Suprapubic skin (tissue), 3 donors: ENCODE measurements around the gene TAF5L.

Experiments
- POLR2A ChIP-seq, 2 donors: fragments of 450-650 bp; IDR thresholded peaks; one replicate each; pipeline ENCODE4 v1.6.1; 2017; ENCODE audit warnings: antibody characterized with exemption in 2 of 2, mild to moderate bottlenecking in 2 of 2, moderate library complexity in 2 of 2
- TF ChIP-seq, protein P1 (sequence below), 2 donors: fragments of 200-600 bp in 1 of 2; fragments of 450-650 bp in 1 of 2; sonication (generic) in 1 of 2; IDR thresholded peaks; one replicate each; pipeline ENCODE4 v1.5.1; 2016 to 2019; ENCODE audit warnings: antibody characterized with exemption in 2 of 2, mild to moderate bottlenecking in 1 of 2, moderate library complexity in 1 of 2

DNA sequence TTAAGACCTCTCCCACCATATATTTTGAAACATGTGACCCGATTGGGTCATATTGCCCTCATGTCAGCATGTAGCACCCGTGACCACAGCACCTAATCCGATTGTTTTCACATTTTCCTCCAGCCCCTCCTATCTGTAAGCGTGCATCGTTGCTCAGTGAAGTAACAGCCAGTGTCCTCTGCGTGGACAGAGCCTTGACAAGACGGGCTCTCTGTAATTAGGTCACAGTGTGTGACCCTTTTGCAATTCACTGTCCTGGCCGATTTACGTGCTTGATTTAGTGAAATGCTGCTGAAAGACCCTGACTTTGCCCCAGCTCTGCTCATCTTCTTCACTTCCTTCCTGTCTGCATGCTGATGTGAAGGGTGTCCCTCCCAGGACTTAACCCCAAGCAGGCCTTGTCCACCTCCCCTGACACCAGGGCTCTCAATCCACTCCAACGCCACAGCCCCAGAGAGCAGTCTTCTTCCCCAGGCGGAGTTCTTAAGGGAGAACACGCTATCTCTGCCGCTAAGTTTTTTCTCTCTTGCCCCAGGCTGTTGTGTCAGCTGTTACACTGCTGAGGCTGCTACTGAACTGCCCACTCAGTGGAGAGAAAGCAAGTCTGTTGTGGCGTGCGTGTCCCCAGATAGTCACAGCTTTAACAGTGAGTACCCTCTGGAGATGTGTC lies 19.5 kb upstream of the TAF5L start:
- no peak for TF ChIP-seq POLR2A (IDR thresholded peaks at IDR 0.05)
- TF ChIP-seq, protein P1, sequence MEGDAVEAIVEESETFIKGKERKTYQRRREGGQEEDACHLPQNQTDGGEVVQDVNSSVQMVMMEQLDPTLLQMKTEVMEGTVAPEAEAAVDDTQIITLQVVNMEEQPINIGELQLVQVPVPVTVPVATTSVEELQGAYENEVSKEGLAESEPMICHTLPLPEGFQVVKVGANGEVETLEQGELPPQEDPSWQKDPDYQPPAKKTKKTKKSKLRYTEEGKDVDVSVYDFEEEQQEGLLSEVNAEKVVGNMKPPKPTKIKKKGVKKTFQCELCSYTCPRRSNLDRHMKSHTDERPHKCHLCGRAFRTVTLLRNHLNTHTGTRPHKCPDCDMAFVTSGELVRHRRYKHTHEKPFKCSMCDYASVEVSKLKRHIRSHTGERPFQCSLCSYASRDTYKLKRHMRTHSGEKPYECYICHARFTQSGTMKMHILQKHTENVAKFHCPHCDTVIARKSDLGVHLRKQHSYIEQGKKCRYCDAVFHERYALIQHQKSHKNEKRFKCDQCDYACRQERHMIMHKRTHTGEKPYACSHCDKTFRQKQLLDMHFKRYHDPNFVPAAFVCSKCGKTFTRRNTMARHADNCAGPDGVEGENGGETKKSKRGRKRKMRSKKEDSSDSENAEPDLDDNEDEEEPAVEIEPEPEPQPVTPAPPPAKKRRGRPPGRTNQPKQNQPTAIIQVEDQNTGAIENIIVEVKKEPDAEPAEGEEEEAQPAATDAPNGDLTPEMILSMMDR (IDR thresholded peaks at IDR 0.05), result no peak
